NCI-H1436 (cell line): ENCODE measurements around the gene SORBS1.

Source experiments
- DNase-seq: peaks from one replicate; lab custom pipeline; 2025; lab: John Stamatoyannopoulos, UW

The SORBS1 gene

DNA sequence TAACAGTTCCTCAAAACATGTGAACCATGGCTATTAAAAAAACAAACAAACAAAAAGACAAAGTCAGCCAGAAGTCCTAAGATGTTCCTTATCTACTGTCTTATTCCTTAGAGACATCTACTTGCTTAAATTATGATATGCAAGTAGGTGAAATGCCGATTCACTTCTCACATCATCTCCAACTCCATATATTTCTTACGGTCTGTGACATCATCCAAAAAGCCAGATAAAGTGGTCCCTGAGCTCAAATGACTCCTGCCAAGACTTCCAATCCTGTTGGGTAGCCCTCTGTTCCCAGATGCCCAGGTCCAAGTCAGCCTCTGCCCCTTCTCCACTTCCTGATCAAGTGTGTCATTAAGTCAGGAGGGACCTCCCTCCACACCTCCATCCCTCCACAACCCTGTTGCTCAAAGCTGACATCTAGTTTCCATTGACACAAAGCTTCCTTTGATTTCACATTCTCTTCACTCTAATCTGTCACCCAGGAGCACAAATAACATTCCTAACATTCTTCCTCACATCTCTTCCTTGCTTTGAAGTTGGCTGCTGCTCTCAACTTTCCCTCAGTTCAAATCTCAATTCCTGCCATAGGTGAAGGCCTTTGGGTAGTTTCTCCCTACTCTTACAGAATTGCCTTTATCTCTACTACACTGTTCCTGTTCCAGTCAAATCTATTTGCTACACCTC lies 214.3 kb downstream of the SORBS1 start:
- DNase-seq, result no peak

DNA sequence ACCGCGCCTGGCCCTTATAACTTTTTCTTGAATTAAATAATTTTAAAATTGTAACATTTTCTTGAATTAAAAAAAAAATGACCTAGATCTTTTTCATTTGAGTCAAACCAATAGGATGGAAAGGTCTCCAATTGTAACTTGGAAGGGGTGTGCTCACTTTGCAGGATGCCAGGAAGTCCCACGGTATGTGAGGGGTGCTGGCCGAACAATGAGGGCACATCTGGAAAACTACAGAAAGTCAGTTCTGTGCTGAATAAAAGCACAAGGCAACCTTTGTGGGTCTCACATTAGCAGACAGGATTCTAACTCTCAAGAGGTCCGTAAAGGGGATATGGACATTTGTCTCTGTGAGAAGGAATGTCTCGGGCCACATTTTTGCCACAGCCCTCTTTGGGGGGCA lies 217.6 kb downstream of the SORBS1 start:
- DNase-seq, result no peak

DNA sequence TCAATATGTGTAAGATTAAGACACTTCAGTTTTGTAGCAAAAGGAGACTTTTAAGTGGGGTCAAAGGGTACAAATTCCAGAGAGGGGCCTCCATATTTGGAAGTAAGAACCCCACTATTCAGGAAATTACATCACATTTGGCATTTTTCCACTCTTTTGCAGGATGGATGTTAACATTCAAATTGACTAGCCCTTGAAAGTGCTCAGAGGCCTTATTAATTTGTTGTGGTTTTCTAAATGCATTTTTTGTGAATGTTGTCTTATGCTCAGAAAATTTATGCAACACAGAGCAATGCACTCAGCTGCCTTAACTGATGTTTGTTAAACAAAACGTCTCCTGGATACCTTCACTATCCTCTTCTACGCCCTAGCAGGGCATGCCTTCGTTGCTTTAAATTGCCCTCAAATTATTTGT lies 219.4 kb downstream of the SORBS1 start:
- DNase-seq, result no peak

DNA sequence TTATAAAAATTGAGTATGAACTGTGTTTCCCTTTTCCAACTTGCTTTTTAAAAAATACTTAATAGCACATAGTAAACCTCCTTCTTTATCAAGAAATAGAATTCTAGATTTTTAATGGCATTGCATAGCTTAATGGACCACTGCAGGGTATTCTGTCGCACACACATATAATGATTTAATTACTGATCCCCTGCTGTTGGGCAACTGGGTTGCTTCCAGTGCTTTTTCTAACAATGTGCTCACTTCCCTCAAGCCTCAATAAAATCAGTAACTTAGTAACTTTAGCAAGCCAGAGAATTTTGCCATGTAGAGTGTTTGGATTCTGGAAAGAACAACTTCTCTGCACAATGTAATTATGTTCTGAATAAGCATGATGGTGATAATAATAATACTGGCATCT lies 221.3 kb downstream of the SORBS1 start:
- no peak for DNase-seq

DNA sequence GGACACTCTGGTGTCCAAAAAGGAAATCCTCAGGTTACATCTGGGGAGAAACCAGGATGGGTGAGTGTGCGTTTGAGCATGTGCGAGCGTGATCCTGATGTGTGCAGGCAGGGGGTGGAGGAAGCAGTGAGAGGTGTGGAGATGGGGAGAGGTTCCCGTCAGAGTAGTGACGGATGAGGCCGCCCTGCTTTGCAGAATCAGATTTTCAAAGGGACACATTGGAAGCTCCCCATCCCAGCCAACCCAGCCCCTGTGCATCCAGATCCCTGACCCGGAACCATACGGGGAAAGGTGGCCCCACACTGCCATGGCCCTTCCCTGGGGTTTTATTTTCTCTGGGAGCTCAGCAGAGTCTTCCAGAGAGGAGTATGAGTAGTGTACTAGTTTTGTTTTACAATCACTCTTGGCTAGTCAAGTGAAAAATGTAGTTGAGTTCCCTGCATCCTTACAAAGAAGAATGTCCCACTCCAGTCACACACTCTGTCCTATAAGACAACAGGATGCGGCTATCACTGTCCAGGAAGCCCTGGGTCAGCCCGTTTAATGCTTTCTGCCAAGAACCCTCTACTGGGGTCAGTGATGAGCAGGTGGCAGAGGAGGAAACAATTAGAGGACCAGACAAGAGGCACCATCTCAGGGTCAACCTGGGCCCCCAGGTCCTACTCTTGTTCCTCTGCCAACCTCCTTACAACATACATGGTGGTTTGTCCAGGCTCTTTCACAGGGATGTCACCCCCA lies 223.6 kb downstream of the SORBS1 start:
- DNase-seq, result no peak

DNA sequence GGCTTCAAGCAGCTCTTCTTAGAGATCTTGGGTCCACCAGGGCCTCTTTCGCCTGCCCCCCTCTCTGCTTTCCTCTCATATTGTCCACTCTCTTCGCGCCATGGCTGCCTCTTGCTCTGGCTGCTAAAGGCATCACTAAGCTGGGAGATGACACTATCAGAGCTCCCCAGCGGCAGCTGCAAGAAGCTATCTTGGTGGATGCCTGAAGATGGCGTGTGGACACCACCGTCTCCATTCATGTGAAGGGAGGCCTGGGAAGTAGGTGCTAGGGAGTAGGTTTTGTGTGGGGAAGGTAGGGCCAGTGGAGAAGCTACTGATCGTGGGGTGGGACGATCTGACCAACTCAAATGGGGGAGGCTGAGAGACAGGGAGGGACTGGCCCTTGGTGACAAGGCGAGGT lies 224.5 kb downstream of the SORBS1 start:
- DNase-seq, result no peak

DNA sequence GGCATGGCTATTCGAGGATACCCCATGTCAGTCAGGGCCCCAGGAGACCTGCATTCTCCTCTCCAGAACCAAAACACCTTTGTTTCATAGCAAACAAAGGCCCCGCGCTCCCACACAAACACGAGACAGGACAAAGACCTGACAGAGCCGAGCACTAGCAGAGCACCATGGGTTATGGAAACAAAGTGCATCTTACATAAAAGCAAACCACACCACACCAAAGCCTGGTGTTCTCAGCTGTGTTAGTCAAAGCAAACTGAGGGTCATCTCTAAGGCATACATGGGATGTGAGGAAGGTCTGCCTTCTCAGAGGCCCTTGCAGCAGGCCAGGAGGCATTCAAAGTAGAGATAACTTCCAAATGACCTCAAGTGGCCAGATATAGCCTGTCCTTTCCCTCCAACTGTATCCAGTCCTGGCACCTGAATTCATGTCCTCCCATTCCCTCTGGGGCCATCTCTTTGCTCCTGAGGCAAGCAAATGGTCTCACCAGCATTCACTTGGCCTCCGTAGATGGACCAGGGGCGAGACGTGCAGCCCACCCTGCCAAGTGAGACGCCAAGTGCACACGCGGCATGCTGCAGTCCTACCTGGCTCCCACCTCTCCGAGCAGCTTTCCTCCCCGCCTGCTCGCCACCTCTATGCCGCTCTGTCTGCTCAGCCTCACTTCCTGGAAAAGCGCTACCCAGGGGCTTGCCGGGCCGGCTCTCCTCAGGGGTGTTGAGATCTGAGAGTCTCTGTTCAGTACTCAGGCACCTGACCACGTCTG lies 225.1 kb downstream of the SORBS1 start:
- no peak for DNase-seq

DNA sequence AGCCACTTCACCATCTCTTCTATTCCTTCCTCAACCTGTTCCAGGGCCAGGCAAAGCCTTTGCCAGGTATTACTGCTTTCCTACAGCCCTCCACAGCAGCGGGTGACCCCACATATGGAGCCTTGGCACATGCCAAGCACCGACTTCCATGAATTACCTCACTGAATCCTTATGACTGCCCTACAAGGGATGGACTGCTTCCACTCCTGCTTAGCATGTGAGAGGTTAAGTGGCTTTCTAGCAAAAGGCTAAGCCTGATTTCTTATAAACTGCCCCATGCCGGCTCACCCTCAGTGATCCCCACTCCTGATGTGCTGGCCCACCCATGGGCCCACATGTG lies 226.4 kb downstream of the SORBS1 start:
- DNase-seq, result no peak

DNA sequence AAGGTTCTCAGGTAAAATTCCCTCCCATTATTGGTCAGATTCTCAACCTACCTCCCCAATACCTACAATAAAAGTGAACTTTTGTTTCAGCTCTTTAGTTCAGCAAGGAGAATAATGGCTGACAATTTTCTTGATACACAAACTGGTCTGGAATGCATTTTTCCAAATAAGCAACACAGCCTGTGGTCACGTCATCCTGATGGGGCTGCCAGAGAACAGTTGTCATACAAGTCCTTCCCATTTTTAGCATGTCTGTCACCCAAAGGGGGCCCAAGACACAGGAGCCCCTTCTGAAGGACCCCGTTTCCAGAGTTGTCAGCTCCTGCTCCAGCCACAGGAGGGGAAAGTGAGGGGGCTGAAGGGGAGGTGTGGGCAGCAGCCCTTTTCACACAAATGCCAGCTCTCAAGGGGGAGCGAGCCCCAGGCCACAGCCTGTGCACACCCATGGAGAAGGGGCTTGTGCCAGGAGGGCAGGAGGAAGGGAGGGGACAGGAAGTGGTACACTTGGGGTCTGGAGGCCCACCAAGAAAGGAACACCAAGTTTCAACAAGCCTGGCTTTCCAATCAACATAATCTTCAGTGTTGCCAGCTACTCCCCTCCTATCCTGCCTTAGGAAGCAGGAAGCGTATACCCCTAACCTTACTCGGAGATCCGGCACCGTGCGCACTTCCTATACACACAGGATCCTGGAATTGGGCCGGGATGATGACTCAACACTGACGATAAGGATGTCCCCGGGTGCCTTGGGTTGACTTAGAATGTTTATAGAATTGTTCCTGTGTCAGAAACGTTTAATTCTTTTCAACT lies 227.0 kb downstream of the SORBS1 start:
- no peak for DNase-seq

DNA sequence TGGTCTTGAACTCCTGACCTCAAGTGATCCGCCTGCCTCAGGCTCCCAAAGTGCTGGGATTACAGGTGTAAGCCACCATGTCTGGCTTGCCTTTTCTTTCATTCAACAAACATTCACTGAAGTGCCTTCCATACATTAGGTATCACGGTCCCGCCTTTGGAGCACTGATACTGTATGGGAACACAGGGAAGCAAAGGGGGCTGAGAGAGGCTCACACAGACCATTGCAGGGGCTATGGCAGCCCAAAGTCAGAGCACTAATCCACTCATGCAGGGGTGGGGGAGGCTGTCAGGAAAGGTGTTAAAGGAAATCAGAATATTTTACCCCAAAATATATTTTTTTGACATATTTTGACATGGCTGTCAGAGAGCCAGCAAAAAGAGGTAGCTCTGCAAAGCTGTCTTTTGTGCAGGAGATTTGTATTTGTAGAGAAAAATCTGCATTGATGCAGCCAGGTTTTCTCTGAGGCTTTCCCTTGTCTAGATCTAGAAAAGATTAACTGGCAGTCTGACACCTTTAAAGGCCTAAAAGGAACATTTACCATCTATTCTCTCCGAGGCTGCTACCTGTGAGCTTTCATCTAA lies 228.4 kb downstream of the SORBS1 start:
- DNase-seq, result no peak

DNA sequence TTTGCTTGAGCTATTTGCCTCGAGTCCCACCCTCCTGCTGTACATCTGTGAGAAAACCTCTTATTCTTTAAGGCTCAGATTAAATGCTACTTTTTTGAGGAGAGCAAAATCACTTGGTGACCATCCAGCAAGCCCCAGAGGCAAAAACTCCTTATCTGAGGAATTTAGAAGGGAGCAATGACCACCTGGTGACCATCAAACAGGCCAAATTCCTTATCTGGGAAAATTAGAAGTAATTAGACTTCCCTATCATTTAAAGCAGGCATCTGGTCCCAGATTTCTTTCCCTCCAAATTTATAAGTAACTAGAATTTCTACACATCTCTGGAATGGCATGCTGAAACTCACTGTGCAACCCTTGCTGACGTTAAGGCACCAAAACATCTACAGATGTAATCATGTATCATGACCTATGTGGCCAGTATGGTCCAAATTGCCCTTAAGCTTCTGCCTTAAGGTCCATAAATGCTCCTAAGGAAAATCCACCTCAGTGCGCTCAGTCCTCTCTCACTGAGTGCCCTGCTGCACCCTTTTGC lies 229.5 kb downstream of the SORBS1 start:
- DNase-seq, result no peak

DNA sequence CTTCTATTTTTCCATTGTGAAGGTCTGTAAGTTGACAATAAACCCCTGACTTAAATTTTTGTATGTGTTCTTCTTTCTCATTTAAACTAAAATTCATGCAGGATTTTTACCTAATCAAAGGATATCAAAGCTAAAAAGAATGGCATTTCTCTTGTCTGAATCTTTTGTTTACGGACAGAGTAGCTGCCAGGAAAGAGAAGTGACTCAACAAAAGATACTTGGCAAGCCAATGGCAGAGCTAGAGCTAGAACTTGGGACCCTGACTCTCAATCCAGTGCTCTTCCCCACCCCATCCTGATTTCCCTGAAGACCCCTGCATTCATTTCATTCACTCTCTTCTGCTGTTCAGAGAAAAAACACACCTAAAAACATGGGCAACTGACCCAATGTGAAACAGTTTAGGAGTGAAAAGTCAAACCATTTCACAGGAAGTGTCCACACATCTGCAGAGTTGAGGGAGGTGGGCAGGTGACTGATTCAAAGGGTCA lies 230.2 kb downstream of the SORBS1 start:
- no peak for DNase-seq

DNA sequence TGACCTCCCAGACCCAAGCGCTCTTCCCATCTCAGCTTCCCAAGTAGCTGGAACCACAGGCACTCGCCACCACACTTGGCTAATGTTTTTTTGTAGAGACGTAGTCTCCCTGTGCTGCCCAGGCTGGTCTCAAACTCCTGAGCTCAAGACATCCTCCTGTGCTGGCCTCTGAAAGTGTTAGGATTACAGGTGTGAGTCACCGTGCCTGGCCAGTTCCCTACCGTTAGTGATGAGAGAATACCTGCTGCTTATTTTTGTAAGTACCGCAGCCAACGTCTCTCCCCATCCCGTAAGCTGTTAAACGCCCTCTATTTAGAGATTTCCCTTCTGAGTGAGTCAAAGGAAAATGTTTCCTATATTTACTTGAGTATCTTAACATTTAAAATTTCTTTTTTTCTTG lies 231.9 kb downstream of the SORBS1 start:
- DNase-seq, result no peak

DNA sequence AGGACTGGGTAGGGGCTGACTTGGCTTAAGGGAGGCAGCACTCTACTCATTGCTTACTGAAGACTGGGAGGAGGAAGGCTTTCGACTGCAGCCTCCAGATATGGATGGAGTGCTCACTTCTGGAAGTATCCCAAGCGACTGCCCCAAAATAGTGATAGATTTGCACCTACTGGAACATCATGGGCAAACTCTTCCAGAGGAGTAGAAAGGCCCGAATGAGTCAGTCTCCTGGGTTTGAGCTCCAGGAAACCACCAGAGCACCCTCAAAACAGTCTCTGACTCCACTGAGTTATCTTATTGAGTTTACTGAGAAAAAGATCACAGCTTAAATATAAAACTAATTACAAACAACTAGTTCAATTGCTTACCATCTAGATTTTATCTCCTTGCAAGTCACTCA lies 233.2 kb downstream of the SORBS1 start:
- DNase-seq, result no peak

DNA sequence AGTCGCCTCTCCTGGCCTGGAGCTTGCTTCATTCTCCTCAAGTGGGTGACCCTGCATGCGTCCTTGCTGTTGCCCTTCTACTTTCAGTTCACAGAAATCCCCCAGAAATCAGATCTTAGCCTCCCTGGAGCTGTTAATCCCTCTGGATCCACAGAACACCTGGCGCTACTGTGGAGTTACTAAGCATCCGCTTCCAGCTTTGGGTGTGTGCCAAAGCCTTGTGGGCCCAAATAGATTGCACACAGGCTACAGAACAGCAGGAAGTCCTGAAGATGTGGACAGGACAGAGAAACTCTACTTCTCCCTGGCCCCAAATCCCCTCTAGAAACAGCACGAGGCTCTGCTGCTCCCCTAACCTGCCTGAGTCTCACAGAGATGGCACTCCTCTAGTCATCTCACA lies 233.8 kb downstream of the SORBS1 start:
- peak; percentile 20 for DNase-seq

DNA sequence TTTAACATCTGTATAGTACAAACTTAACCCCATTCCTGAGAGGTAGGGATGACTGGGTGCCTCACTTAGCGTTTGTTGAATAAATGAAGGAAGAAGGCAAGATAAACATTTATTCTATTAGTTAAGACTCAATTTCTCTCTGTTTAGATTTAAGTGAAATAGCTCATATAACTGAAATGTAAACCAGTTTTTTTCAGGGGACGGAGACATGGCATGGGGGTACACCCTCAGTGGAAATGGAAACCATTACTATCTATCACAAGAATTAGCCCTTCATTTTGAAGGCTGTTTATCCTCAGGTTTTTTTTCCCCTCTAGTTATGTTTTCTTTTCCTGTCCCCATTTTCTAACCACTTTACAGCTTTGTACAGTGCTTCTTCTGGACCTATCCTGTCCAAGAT lies 234.8 kb downstream of the SORBS1 start:
- DNase-seq, result no peak

DNA sequence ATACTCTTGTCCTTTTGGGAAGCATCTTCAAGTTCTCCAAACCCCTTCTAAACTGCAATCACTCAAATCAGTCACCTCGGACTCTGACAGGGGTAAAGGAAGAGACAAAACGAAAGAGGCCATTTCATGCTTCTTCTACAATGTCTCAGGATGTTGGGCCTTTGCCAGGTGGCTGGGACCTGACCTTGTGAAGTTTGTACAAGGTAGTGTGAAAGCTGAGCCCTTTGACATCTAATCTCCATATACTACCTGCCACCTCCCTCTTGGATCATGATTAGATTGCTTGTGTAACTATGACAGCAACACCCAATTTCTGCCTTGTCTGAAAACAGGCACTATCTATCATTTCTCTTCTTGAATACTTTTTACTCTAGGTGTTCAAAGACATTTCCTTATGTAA lies 235.3 kb downstream of the SORBS1 start:
- DNase-seq, result no peak

DNA sequence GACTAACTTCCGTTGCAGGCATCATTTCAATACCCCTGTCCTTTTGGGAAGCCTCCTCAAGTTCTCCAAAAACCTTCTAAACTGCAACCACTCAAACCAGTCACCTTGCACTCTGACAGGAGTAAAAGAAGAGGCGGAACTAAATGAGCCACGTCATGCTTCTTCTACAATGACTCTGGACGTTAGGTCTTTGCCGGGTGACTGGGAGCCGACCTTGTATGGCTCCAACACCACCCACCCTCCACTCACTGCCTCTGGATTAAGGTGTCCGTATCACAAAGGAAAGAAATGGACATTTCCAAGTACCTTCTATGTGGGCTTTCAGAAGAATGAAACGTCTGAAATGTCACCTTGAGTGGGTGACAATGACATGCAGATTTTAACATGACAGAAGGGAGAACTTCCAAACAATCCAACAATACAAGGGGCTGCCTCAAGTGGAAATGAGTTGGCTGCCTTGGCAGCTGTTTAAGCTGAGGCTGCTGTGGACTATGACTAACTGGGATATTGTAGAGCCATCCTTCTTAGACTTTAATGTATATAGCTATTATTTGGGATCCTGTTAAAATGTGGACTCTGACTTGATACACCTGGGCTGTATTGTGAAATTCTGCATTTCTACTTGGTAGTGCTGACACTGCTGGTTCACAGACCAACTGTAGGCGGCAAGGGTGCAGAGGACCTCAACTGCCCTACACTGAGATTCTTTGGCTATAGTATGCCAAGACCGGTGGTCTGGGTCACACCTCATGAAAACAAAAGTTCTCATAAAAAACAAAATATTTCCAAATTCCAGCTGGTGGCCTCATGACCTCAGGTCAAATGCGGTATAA lies 236.5 kb downstream of the SORBS1 start:
- DNase-seq, result no peak

DNA sequence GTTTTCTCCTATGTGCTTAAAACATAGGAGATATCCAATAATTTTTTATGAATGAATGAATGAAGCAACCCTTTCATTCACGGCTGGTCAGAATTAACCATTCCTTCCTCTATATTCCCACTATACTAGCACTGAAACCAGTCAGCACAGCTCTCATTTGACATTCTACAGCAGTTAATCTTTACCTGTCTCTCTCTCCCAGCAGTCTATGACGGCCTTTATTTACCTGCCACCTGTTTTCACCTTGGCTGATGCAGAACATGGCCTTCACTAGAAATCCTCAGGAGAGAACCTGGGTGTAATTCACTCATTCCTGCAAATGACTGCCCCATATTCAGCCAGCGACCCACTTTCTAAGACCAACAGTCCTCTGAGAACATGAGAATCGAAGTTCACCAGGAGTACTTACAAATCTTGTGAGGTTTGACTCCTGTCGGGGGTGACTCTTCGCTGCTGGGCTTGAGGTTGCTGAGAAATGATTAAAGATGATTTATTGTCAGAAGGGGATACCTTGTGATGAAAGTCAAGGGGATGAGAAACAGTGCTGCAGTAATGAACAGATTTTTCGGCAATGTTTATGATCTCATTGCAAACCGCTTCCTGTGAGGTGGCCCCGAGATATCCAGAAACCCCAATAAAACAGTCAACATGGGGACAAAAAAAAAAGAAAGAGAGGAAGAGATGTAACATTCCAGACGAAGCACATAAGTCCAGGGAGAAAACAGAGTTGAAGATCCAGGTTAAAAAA lies 239.4 kb downstream of the SORBS1 start:
- DNase-seq, result no peak

DNA sequence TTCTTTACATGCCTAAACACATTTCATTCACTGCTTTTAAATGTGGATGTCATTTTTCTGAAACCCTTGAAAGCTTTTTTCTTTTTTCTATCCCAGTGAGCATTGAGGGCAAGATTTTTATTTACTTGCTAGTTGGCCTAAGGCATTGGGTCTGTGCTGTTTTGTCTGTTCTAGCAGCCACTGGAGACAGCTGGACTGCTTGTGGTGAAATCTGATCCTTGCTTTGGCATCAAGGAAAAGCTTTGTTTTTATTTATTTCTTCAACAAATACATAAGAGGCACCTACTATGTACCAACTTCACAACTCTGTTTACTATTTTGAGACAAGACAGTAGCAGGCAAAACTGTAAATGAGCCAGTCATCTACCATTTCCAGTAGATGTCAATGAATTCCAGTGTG lies 241.9 kb downstream of the SORBS1 start:
- DNase-seq, result no peak
